Neuronal stem cell (in vitro differentiated cells): ENCODE results near the gene PGK1.

Experiments used
- DNase-seq: peaks from one replicate; pipeline ENCODE4 v3.0.0-alpha.2; 2013; ENCODE audit warnings: low spot score
- H2AFZ ChIP-seq: one replicate; pipeline ENCODE4 v1.6.1; 2013; ENCODE audit warnings: mild to moderate bottlenecking, low read length, inconsistent platforms
- H2AK5ac ChIP-seq: 2 replicates; pipeline ENCODE4 v1.6.1; 2013; ENCODE audit warnings: low read depth, mild to moderate bottlenecking, inconsistent platforms, low read length, moderate library complexity, mixed read lengths
- H2BK120ac ChIP-seq: 2 replicates; pipeline ENCODE4 v1.6.1; 2013; ENCODE audit warnings: low read depth, mild to moderate bottlenecking, inconsistent platforms, low read length, moderate library complexity, mixed read lengths
- H2BK12ac ChIP-seq: one replicate; pipeline ENCODE4 v1.6.1; 2013; ENCODE audit warnings: low read length, inconsistent platforms
- H2BK15ac ChIP-seq: 2 replicates; pipeline ENCODE4 v1.6.1; 2013; ENCODE audit warnings: mild to moderate bottlenecking, low read length, inconsistent platforms, mixed read lengths
- H2BK5ac ChIP-seq: one replicate; pipeline ENCODE4 v1.6.1; 2013; ENCODE audit warnings: inconsistent platforms, mild to moderate bottlenecking, low read length, moderate library complexity
- H3K14ac ChIP-seq: one replicate; pipeline ENCODE4 v1.6.1; 2013; ENCODE audit warnings: low read length, inconsistent platforms
- H3K18ac ChIP-seq: 2 replicates; pipeline ENCODE4 v1.6.1; 2013; ENCODE audit warnings: low read length, inconsistent platforms
- H3K23ac ChIP-seq: 2 replicates; pipeline ENCODE4 v1.6.1; 2013; ENCODE audit warnings: low read depth, mild to moderate bottlenecking, mixed read lengths, low read length, inconsistent platforms; ENCODE audit not compliant: poor library complexity
- H3K27ac ChIP-seq: replicated peaks from 3 replicates; pipeline ENCODE4 v1.5.1; 2013; ENCODE audit warnings: low read length, inconsistent platforms
- H3K27me3 ChIP-seq, 3 experiments: 2 replicates each; pipeline ENCODE4 v1.6.1; 2013; ENCODE audit warnings: low read length in 3 of 3, mild to moderate bottlenecking in 2 of 3, inconsistent platforms in 1 of 3, low read depth in 1 of 3, mixed read lengths in 1 of 3, moderate library complexity in 1 of 3; ENCODE audit not compliant: control insufficient read depth in 3 of 3, insufficient read depth in 3 of 3
- H3K36me3 ChIP-seq, 2 donors: replicated peaks in 1 of 2; 2 replicates each; pipeline ENCODE4 v1.6.1; 2013; ENCODE audit warnings: low read length in 2 of 2; ENCODE audit not compliant: control insufficient read depth in 2 of 2, insufficient read depth in 2 of 2
- H3K4ac ChIP-seq: 2 replicates; pipeline ENCODE4 v1.6.1; 2013; ENCODE audit warnings: inconsistent platforms, mild to moderate bottlenecking, low read length, moderate library complexity
- H3K4me1 ChIP-seq, 2 donors: 1 replicate in 1 of 2; 2 replicates in 1 of 2; pipeline ENCODE4 v1.6.1; 2013; ENCODE audit warnings: low read length in 2 of 2, low read depth in 1 of 2; ENCODE audit not compliant: control insufficient read depth in 2 of 2, insufficient read depth in 1 of 2
- H3K4me2 ChIP-seq: one replicate; pipeline ENCODE4 v1.6.1; 2013; ENCODE audit warnings: mild to moderate bottlenecking, low read length, inconsistent platforms; ENCODE audit not compliant: insufficient read depth, poor library complexity, severe bottlenecking
- H3K4me3 ChIP-seq, 2 donors: 2 replicates each; pipeline ENCODE4 v1.5.1; 2013; ENCODE audit warnings: low read length in 2 of 2, mild to moderate bottlenecking in 2 of 2, inconsistent platforms in 1 of 2, moderate library complexity in 1 of 2
- H3K79me1 ChIP-seq: one replicate; pipeline ENCODE4 v1.6.1; 2013; ENCODE audit warnings: low read depth, mild to moderate bottlenecking, inconsistent platforms, low read length, moderate library complexity
- H3K9ac ChIP-seq: one replicate; pipeline ENCODE4 v1.6.1; 2013; ENCODE audit warnings: mild to moderate bottlenecking, low read depth, low read length, inconsistent platforms; ENCODE audit not compliant: poor library complexity
- H3K9me3 ChIP-seq, 2 donors: replicated peaks in 1 of 2; 2 replicates each; pipeline versions ENCODE3 to v1.6.1; 2013; ENCODE audit warnings: low read length in 2 of 2, mild to moderate bottlenecking in 2 of 2, inconsistent platforms in 1 of 2, low read depth in 1 of 2, mixed read lengths in 1 of 2, moderate library complexity in 1 of 2; ENCODE audit not compliant: control insufficient read depth in 2 of 2, insufficient read depth in 1 of 2
- H4K8ac ChIP-seq: one replicate; pipeline ENCODE4 v1.6.1; 2013; ENCODE audit warnings: low read depth, mild to moderate bottlenecking, inconsistent platforms, low read length, moderate library complexity
- H4K91ac ChIP-seq: one replicate; pipeline ENCODE4 v1.6.1; 2013; ENCODE audit warnings: low read length, low read depth, mild to moderate bottlenecking, inconsistent platforms; ENCODE audit not compliant: poor library complexity
- WGBS, 2 donors: extraction: QIAGEN DNeasy Blood & Tissue Kit; methylation state at CpG; one replicate each; pipeline ENCODE4 v1.1.7; 2013; ENCODE audit warnings: missing lambda C conversion rate in 2 of 2, mixed read lengths in 1 of 2; ENCODE audit not compliant: insufficient read length in 2 of 2, insufficient replicate concordance in 1 of 2; ENCODE audit errors: extremely low coverage in 2 of 2; 5-methylcytosine and 5-hydroxymethylcytosine counted together

PGK1 gene

DNA sequence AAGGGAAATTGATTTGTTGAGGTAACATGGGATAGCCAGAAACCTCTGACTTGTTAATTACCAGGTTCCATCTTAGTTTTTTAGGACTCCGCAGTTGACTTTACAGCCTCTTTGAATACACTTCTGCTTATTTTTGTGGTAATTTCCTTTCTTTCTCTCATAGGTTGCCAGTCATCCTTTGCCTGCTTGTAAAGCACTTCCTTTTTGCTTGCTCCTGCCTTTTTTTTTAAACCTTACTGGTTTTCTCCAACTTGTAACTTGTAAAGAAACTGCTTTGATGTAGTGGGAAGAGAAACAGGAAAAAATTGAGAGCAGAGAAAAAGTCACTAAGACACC lies 2.6 kb downstream of the PGK1 start:
- H2BK15ac ChIP-seq: no peak overlapping the region
- H3K4me3 ChIP-seq: no peak overlapping the region
- no peaks in the 10 kb centered on the region for H3K79me1 ChIP-seq

DNA sequence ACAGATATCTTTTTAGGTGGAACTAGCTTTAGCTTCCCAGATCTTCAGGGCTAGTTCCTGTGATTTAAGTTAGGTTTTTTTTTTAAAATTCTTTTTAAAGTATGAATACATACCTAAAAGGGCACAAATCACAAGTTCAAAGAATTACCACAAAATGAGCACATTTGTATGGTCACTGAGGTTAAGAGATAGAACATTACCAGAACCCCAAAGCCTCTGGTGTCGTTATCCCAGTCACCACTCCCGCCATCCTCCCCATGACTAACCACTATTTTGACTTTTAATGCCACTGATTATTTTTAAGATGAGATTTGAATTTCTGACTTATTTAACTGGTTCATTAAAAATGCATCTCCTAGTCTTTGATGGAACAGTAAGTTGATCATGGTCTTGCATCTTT lies 5.4 kb downstream of the PGK1 start:
- Histone ChIP-seq H4K8ac (no peak overlapping the region), H3K23ac (no peak overlapping the region), H4K91ac (no peak overlapping the region), H2BK15ac (no peak overlapping the region), H3K9me3 (no peaks in the 10 kb centered on the region), H3K4me1 (peaks cover 0 to 5% of the 10 kb centered on the region in 2 donors), H3K14ac (no peak overlapping the region), H2AFZ (no peak overlapping the region), H3K18ac (no peak overlapping the region), H3K36me3 (peaks cover 2 to 72% of the 10 kb centered on the region in 2 donors), H3K4me2 (no peak overlapping the region), H3K27me3 (no peaks in the 10 kb centered on the region), H3K79me1 (no peaks in the 10 kb centered on the region), H2BK120ac (no peak overlapping the region), H2AK5ac (no peak overlapping the region), H2BK12ac (no peak overlapping the region), H3K4me3 (no peak overlapping the region), H3K9ac (no peak overlapping the region), H2BK5ac (no peak overlapping the region), H3K27ac (no peak overlapping the region), H3K4ac (no peak overlapping the region)
- whole genome bisulfite sequencing, 2 donors: no CpG with 5 or more reads among the region's 2 CpGs
- no peak for DNase-seq

More for the DNA sequence above, 2.6 kb downstream of the PGK1 start:
- Histone ChIP-seq H4K8ac (no peak overlapping the region), H3K4ac (no peak overlapping the region), H2AFZ (no peak overlapping the region), H3K27me3 (no peaks in the 10 kb centered on the region), H2AK5ac (no peak overlapping the region), H3K4me1 (peaks cover 2 to 5% of the 10 kb centered on the region in 2 donors), H3K36me3 (peaks cover 2 to 44% of the 10 kb centered on the region in 2 donors), H2BK12ac (no peak overlapping the region), H3K9me3 (peaks cover 0 to 5% of the 10 kb centered on the region in 2 donors), H3K18ac (no peak overlapping the region), H3K27ac (no peak overlapping the region), H3K14ac (no peak overlapping the region), H3K4me2 (no peak overlapping the region), H3K9ac (no peak overlapping the region), H2BK5ac (no peak overlapping the region), H2BK120ac (no peak overlapping the region), H3K23ac (no peak overlapping the region), H4K91ac (no peak overlapping the region)
- DNase-seq: no peak
- WGBS, 2 donors: no CpG with 5 or more reads among the region's 1 CpG

DNA sequence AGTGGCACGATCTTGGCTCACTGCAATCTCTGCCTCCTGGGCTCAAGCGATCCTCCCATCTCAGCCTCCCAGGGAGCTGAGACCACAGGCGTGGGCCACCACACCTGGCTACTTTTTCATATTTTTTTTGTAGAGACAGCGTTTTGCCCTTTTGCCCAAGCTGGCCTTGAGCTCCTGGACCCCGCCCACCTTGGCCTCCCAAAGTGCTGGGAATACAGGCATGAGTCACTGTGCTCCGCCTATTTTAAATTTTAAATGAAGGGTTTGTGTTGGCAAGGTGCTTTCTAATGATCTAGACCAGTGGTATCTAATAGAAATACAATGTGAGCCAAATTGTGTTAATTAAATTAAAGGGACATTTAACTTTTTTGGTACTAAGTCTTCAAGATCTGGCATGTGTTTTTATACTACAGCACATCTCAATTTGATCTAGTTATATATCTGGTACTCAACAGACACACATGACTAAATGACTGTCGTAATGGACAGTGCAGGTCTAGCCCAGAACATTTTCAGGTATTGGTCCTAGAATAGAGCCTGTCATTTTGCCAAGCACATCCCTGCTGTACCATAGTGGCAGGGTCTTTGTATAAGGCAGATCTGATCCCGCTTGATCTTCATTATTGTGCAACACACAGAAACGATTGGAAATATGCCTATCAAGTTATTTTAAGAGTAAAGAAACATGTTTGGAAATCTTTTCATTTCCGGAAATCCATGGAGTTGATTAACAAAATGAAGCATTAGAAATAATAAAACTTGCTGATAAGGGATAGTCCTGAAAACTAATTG lies 7.3 kb downstream of the PGK1 start:
- Histone ChIP-seq H4K91ac (no peak overlapping the region), H3K27ac (no peak overlapping the region), H3K23ac (no peak overlapping the region), H2BK15ac (no peak overlapping the region), H3K14ac (no peak overlapping the region), H3K36me3 (peaks cover 2 to 80% of the 10 kb centered on the region in 2 donors), H2BK5ac (no peak overlapping the region), H3K9ac (no peak overlapping the region), H3K9me3 (no peaks in the 10 kb centered on the region), H2AK5ac (no peak overlapping the region), H3K18ac (no peak overlapping the region), H3K4me1 (peaks cover 0 to 2% of the 10 kb centered on the region in 2 donors), H3K4me2 (no peak overlapping the region), H2BK12ac (no peak overlapping the region), H3K27me3 (no peaks in the 10 kb centered on the region), H2BK120ac (no peak overlapping the region), H3K4ac (no peak overlapping the region), H3K79me1 (no peaks in the 10 kb centered on the region), H2AFZ (no peak overlapping the region), H3K4me3 (no peak overlapping the region), H4K8ac (no peak overlapping the region)
- DNase-seq: no peak
- no CpG with 5 or more reads among the region's 10 CpGs for whole genome bisulfite sequencing, 2 donors

DNA sequence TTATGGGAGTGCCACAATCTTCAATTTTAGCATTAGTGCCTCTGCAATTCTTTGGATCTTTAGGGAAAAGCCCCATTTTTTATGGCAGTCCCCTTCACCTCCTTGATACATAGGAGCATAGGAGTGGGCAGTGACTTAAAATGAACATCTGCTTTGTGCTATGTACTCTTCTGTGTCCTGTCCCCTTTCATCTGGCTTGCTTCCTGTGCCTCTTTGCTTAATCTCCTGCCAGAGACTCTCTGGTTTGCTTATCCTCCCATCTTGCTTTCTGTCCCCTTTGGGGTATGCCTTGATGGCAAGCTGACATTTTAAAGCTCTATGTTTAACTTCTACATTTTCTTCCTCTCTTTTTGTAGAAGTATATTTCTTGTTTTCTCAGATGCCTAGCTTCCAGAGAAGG lies 12.3 kb downstream of the PGK1 start:
- H3K79me1 ChIP-seq: no peaks in the 10 kb centered on the region
- H4K8ac ChIP-seq: no peak overlapping the region
- H2BK5ac ChIP-seq: no peak overlapping the region
- no peak overlapping the region for H2BK120ac ChIP-seq
- H3K14ac ChIP-seq: no peak overlapping the region
- no peaks in the 10 kb centered on the region for H3K27me3 ChIP-seq
- H3K4me2 ChIP-seq: no peak overlapping the region
- H2AFZ ChIP-seq: no peak overlapping the region
- no peak for DNase-seq
- H3K4ac ChIP-seq: no peak overlapping the region
- no peak overlapping the region for H2AK5ac ChIP-seq
- H4K91ac ChIP-seq: no peak overlapping the region
- no peak overlapping the region for H2BK15ac ChIP-seq
- H3K9me3 ChIP-seq: no peaks in the 10 kb centered on the region
- no peak overlapping the region for H3K9ac ChIP-seq
- no peak overlapping the region for H3K4me3 ChIP-seq
- no peak overlapping the region for H3K23ac ChIP-seq
- H3K36me3 ChIP-seq: peaks cover 5 to 100% of the 10 kb centered on the region in 2 donors
- no peak overlapping the region for H3K18ac ChIP-seq
- H3K4me1 ChIP-seq: no peaks in the 10 kb centered on the region
- no peak overlapping the region for H3K27ac ChIP-seq
- H2BK12ac ChIP-seq: no peak overlapping the region
